GM12891 (cell line): ENCODE results near the gene SPNS1.

Experiments
- POLR2A ChIP-seq: IDR thresholded peaks from 2 replicates; pipeline ENCODE4 v1.6.1; 2011; ENCODE audit warnings: low read depth, low read length, control low read depth
- POLR2AphosphoS5 ChIP-seq: IDR thresholded peaks from 2 replicates; pipeline ENCODE4 v1.6.1; 2011; ENCODE audit warnings: low read depth, low read length, control low read depth
- TAF1 ChIP-seq: IDR thresholded peaks from 2 replicates; pipeline ENCODE4 v1.6.1; 2011; ENCODE audit warnings: low read depth, low read length, control low read depth

DNA sequence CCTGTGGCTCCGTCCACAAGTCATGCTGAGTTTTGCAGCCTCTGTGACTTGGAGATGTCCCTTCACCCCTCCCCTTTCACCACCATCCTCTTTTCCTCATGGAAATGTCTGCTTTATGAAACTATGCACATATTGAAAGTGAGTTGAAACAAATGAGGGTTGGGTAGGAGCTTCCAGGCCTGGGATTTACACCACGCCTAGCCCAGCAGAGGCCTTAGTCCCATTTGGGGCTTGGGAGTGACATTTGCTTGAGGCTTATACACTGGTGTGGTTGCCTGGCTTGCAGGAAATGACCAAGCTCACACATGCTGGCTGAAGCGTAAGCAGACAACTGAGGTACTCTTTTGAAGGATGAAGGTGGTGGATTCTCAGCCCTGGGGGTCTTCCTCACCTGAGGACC is 10.5 kb upstream of the SPNS1 start:
- no peak for TF ChIP-seq POLR2A
- no peak for TF ChIP-seq POLR2AphosphoS5
- no peak for TF ChIP-seq TAF1
